Measurements from ENCODE around the gene TNIK.

- TF ChIP-seq POLR2AphosphoS5 (IDR thresholded peaks at IDR 0.05) (no peak), CTCF (IDR thresholded peaks at IDR 0.05 in 8 of 11, conservative IDR thresholded peaks at IDR 0.05 in 3 of 11) (no peak), POLR2A (IDR thresholded peaks at IDR 0.05) (no peak)
These were observed 120.6 kb downstream of the TNIK start for GRCh38 chr3:171339598-171339997.
